Lower leg skin (tissue), 4 donors: ENCODE results near the gene SLC44A3. TPM values are rescaled to one million over a fixed set of nuclear protein-coding genes. Genes with fewer than 3 reads are reported as not detected.

Source experiments
- DNase-seq, 2 donors: peaks; one replicate each; pipeline ENCODE4 v3.0.0-alpha.2; 2019; ENCODE audit warnings: low spot score in 2 of 2
- H3K4me3 ChIP-seq: fragments of 200-600 bp; sonication (generic); 2 replicates; pipeline ENCODE4 v1.5.1; 2017; ENCODE audit warnings: mild to moderate bottlenecking, low read depth; ENCODE audit not compliant: poor library complexity, severe bottlenecking
- CTCF ChIP-seq, 3 donors: fragments of 450-650 bp; IDR thresholded peaks; one replicate each; pipeline ENCODE4 v1.5.1; 2016; ENCODE audit warnings: antibody characterized with exemption in 3 of 3, mild to moderate bottlenecking in 3 of 3, moderate library complexity in 2 of 3
- POLR2A ChIP-seq, 2 donors: fragments of 450-650 bp; IDR thresholded peaks; one replicate each; pipeline ENCODE4 v1.6.1; 2016 to 2017; ENCODE audit warnings: antibody characterized with exemption in 2 of 2, mild to moderate bottlenecking in 1 of 2, moderate library complexity in 1 of 2
- WGBS, 2 donors: methylation state at CpG; one replicate each; pipeline ENCODE4 v1.1.5; 2018; 5-methylcytosine and 5-hydroxymethylcytosine counted together
- intact Hi-C: fragments of 100-400 bp; cut with DNase I; formaldehyde crosslinking; loops from one replicate; pipeline ENCODE4 v1.15.0; 2023; ENCODE audit warnings: low total_unique reads
- total RNA-seq, 4 donors: library from RNA; depleted of rRNA; stranded (reverse); fragments of >200 nt; gene quantifications; one replicate each; pipeline ENCODE4 v1.1.0, GENCODE V29; 2016

SLC44A3 gene
- 10 to 100 TPM in 1 of 4 donors, 1 to 10 TPM in 3; 5.4 to 10.5 (median 6.1) TPM for total RNA-seq

GRCh38 chr1:94819945-94820746 is at the start of gene SLC44A3:
Gene SLC44A3, plus strand, starts transcription at chr1:94820357. Its CDS starts 95 bp downstream, at chr1:94820452.
- intact Hi-C loops, result no loop called here
- H3K4me3 ChIP-seq, result peak within 1 kb of the TSS; percentile 47
- no peak for DNase-seq
- TF ChIP-seq POLR2A (IDR thresholded peaks at IDR 0.05) (no peak), CTCF (IDR thresholded peaks at IDR 0.05) (no peak)
- WGBS, 2 donors, result 2 to 3% methylated on average over 27 to 58 of the region's 77 CpGs

- intact Hi-C loops, result no loop called here
- no peak overlapping the region for H3K4me3 ChIP-seq
- no peak for TF ChIP-seq CTCF (IDR thresholded peaks at IDR 0.05)
- no peak for TF ChIP-seq POLR2A (IDR thresholded peaks at IDR 0.05)
- DNase-seq, result no peak
- 80 to 84% methylated on average over 5 of the region's 5 CpGs for WGBS, 2 donors
These were observed 47.9 kb upstream of the SLC44A3 start for GRCh38 chr1:94772230-94772641.

- 84 to 89% methylated on average over 3 of the region's 3 CpGs for WGBS, 2 donors
- H3K4me3 ChIP-seq, result no peak overlapping the region
- DNase-seq, result no peak
- intact Hi-C loops, result no loop called here
- TF ChIP-seq POLR2A (IDR thresholded peaks at IDR 0.05) (no peak), CTCF (IDR thresholded peaks at IDR 0.05) (no peak)
These were observed 47.3 kb upstream of the SLC44A3 start for GRCh38 chr1:94772845-94773244.

- 84 to 85% methylated on average over 6 of the region's 6 CpGs for WGBS, 2 donors
- H3K4me3 ChIP-seq, result no peak overlapping the region
- DNase-seq, result no peak
- intact Hi-C loops, result no loop called here
- TF ChIP-seq POLR2A (IDR thresholded peaks at IDR 0.05) (no peak), CTCF (IDR thresholded peaks at IDR 0.05) (no peak)
These were observed 46.8 kb upstream of the SLC44A3 start for GRCh38 chr1:94773296-94773809.

- WGBS, 2 donors, result 78 to 80% methylated on average over 8 of the region's 8 CpGs
- TF ChIP-seq CTCF (IDR thresholded peaks at IDR 0.05) (no peak), POLR2A (IDR thresholded peaks at IDR 0.05) (no peak)
- intact Hi-C loops, result no loop called here
- no peak for DNase-seq
- no peak overlapping the region for H3K4me3 ChIP-seq
These were observed 46.2 kb upstream of the SLC44A3 start for GRCh38 chr1:94773931-94774422.
